ENCODE measurements around the gene HAUS3.
"Not testable (repeated sequence)": the region's sequence is repeated elsewhere in the genome, so short reads cannot be mapped to it uniquely, and the experiment has no call there.

Gene HAUS3

GRCh38 chr4:2275546-2276251 is 33.8 kb upstream of the HAUS3 start:
- DNase-seq (ENCODE audit: low read depth): no peak

GRCh38 chr4:2275044-2275397 is 33.1 kb upstream of the HAUS3 start:
- DNase-seq (ENCODE audit: low read depth): not testable (repeated sequence)

- no peak for DNase-seq (ENCODE audit: low read depth)
Measured at GRCh38 chr4:2274320-2275043, 32.6 kb upstream of the HAUS3 start.

GRCh38 chr4:2273657-2274319 is 31.9 kb upstream of the HAUS3 start:
- no peak for DNase-seq (ENCODE audit: low read depth)

GRCh38 chr4:2273221-2273620 is 31.3 kb upstream of the HAUS3 start:
- no peak for DNase-seq (ENCODE audit: low read depth)

GRCh38 chr4:2272828-2273120 is 30.9 kb upstream of the HAUS3 start:
- no peak for DNase-seq (ENCODE audit: low read depth)

GRCh38 chr4:2272026-2272827 is 30.3 kb upstream of the HAUS3 start:
- DNase-seq (ENCODE audit: low read depth): no peak

- no peak for DNase-seq (ENCODE audit: low read depth)
Measured at GRCh38 chr4:2271279-2272025, 29.5 kb upstream of the HAUS3 start.

GRCh38 chr4:2270341-2271165 is 28.6 kb upstream of the HAUS3 start:
- DNase-seq (ENCODE audit: low read depth): no peak

- no peak for DNase-seq (ENCODE audit: low read depth)
Measured at GRCh38 chr4:2269618-2270163, 27.8 kb upstream of the HAUS3 start.

- no peak for DNase-seq (ENCODE audit: low read depth)
Measured at GRCh38 chr4:2269206-2269531, 27.2 kb upstream of the HAUS3 start.

GRCh38 chr4:2268357-2269205 is 26.7 kb upstream of the HAUS3 start:
- no peak for DNase-seq (ENCODE audit: low read depth)

GRCh38 chr4:2267841-2268240 is 25.9 kb upstream of the HAUS3 start:
- DNase-seq (ENCODE audit: low read depth): no peak

GRCh38 chr4:2267320-2267811 is 25.4 kb upstream of the HAUS3 start:
- DNase-seq (ENCODE audit: low read depth): no peak

- no peak for DNase-seq (ENCODE audit: low read depth)
Measured at GRCh38 chr4:2266821-2267220, 24.9 kb upstream of the HAUS3 start.

GRCh38 chr4:2266181-2266580 is 24.3 kb upstream of the HAUS3 start:
- DNase-seq (ENCODE audit: low read depth): no peak

- no peak for DNase-seq (ENCODE audit: low read depth)
Measured at GRCh38 chr4:2265113-2266110, 23.5 kb upstream of the HAUS3 start.

- DNase-seq (ENCODE audit: low read depth): no peak
Measured at GRCh38 chr4:2264481-2265041, 22.6 kb upstream of the HAUS3 start.
